Mucosa of descending colon (tissue), 3 donors: Measurements from ENCODE around the gene ADCY5. TPM values are rescaled to one million over a fixed set of nuclear protein-coding genes. Genes with fewer than 3 reads are reported as not detected.

Source experiments
- ATAC-seq: fragments of 200-7000 bp; cut with Tn5 transposase; one replicate; pipeline ENCODE4 v1.9.1; 2020; ENCODE audit warnings: mild to moderate bottlenecking, moderate library complexity
- DNase-seq, 3 donors: peaks; one replicate each; pipeline ENCODE4 v3.0.0-alpha.2; 2020
- H3K36me3 ChIP-seq: fragments of 200-600 bp; one replicate; pipeline ENCODE4 v1.8.0; 2021; ENCODE audit warnings: low read depth, mild to moderate bottlenecking
- H3K4me1 ChIP-seq: fragments of 200-600 bp; one replicate; pipeline ENCODE4 v1.8.0; 2021; ENCODE audit warnings: low read depth, mild to moderate bottlenecking
- H3K4me3 ChIP-seq: fragments of 200-600 bp; one replicate; pipeline ENCODE4 v1.8.0; 2021; ENCODE audit warnings: mild to moderate bottlenecking
- H3K9me3 ChIP-seq: fragments of 200-600 bp; one replicate; pipeline ENCODE4 v1.8.0; 2021; ENCODE audit warnings: mild to moderate bottlenecking
- CTCF ChIP-seq: fragments of 200-600 bp; IDR thresholded peaks from one replicate; pipeline ENCODE4 v1.8.0; 2022; ENCODE audit warnings: antibody characterized with exemption, mild to moderate bottlenecking
- intact Hi-C, 2 donors: fragments of 100-400 bp; cut with DNase I in 1 of 2; cut with micrococcal nuclease in 1 of 2; formaldehyde crosslinking; loops; one replicate each; pipeline versions ENCODE4 v1.11.0 to v1.11.1; 2022; cut with DNase I, micrococcal nuclease
- total RNA-seq, 3 donors: library from RNA; stranded (reverse); fragmentation: NEBNext Ultra II Directional in 2 of 3; extraction: Animal tissue kit (Norgen Biotek cat#: 25700) in 2 of 3; gene quantifications; one replicate each; pipeline versions ENCODE4 v1.2.1 to v1.2.4, GENCODE V29; 2021 to 2023
- donor health status: DM: no; HTN: no; CAD: no; lungs with moderate emphysema.
- donor health status: DM: no; HTN: no; CAD: no.
- donor health status: DM: no; HTN: yes; CAD: no.

Gene ADCY5
- total RNA-seq, 3 donors from 2014 or later: 7.8 to 72.6 (median 12.6) TPM

- intact Hi-C loops: no loop called here
- H3K4me1 ChIP-seq: no peaks in the 10 kb centered on the region
- no peak for DNase-seq
- ATAC-seq: no peak
- no peak for TF ChIP-seq CTCF
- no peak overlapping the region for H3K4me3 ChIP-seq
- no peaks in the 10 kb centered on the region for H3K36me3 ChIP-seq
- no peaks in the 10 kb centered on the region for H3K9me3 ChIP-seq
Observed at GRCh38 chr3:123344175-123344906, 104.5 kb downstream of the ADCY5 start.

- H3K4me1 ChIP-seq: no peaks in the 10 kb centered on the region
- intact Hi-C loops: no loop called here
- DNase-seq (no peak), ATAC-seq (no peak)
- H3K9me3 ChIP-seq: no peaks in the 10 kb centered on the region
- H3K36me3 ChIP-seq: no peaks in the 10 kb centered on the region
- no peak overlapping the region for H3K4me3 ChIP-seq
- no peak for TF ChIP-seq CTCF
Observed at GRCh38 chr3:123343296-123344174, 105.4 kb downstream of the ADCY5 start.

- Histone ChIP-seq H3K4me1 (no peaks in the 10 kb centered on the region), H3K4me3 (no peak overlapping the region), H3K36me3 (no peaks in the 10 kb centered on the region), H3K9me3 (no peaks in the 10 kb centered on the region)
- intact Hi-C loops: no loop called here
- no peak for DNase-seq
- TF ChIP-seq CTCF: no peak
- no peak for ATAC-seq
Observed at GRCh38 chr3:123342631-123343080, 106.2 kb downstream of the ADCY5 start.

- H3K4me1 ChIP-seq: no peaks in the 10 kb centered on the region
- DNase-seq (no peak), ATAC-seq (no peak)
- intact Hi-C loops: no loop called here
- no peaks in the 10 kb centered on the region for H3K36me3 ChIP-seq
- H3K4me3 ChIP-seq: no peak overlapping the region
- TF ChIP-seq CTCF: no peak
- no peaks in the 10 kb centered on the region for H3K9me3 ChIP-seq
Observed at GRCh38 chr3:123341871-123342630, 106.8 kb downstream of the ADCY5 start.

GRCh38 chr3:123340336-123340735, 108.6 kb downstream of the ADCY5 start:
- ATAC-seq: no peak
- TF ChIP-seq CTCF: no peak
- no peak for DNase-seq
- intact Hi-C loops: no loop called here
- Histone ChIP-seq H3K36me3 (no peaks in the 10 kb centered on the region), H3K4me1 (no peaks in the 10 kb centered on the region), H3K4me3 (no peak overlapping the region), H3K9me3 (no peaks in the 10 kb centered on the region)
